ENCODE data around the gene ZMYM4. TPM values are rescaled to one million over a fixed set of nuclear protein-coding genes. Genes with fewer than 3 reads are reported as not detected.

The ZMYM4 gene
- total and polyA plus RNA-seq, 2 experiments from 2014 or later: 34.9 to 37.7 TPM

DNA sequence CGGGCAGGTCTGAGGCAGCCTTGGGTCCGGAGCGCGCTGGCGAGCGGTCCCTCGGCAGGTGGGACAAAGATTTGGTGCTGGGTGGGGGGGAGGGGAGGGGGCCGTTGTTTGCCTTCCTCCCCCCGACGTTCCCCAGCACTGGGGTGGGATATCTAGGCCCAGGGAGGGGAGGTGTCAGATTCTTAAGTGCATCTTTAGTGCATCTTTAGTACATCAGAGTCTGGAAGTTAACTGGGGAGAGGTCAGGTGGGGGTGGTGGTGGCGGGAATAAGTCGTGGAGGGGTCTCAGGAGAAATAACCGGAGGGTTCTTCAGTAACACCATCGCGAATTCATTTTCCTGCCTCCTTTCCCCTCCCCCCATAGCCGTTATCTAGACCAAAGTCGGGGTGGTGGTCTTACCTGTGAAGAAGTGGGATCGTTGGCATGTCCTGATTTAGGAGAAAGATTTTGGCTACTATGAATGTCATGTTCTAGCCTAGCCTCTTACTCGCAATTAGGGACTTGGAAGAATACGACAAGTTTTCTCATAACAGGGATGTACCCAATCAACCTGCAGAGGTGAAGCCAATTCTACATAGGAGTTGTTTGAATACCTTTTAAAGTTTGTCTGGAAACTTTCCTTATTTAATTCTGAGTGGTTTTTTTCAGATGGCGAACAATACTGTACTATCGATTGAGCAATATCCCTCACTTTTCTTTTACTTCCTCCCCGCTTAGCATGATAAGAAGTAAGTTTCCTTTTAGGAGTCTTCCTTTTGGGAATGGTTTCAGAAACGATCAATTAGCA is 886 bp downstream of the ZMYM4 start:
- peaks cover 23% of the 10 kb centered on the region for H3F3A ChIP-seq (ENCODE audit: insufficient read depth)
- TF ChIP-seq EZH2 (IDR thresholded peaks at IDR 0.05; ENCODE audit: insufficient read depth, poor library complexity, severe bottlenecking) (no peak), EZH2phosphoT487 (IDR thresholded peaks at IDR 0.05; ENCODE audit: insufficient read depth, low read depth) (no peak)
- H3K9me2 ChIP-seq (ENCODE audit: insufficient read depth): no peaks in the 10 kb centered on the region
- H3K9ac ChIP-seq: peak overlapping the region; percentile 97
- no peaks in the 10 kb centered on the region for H4K20me1 ChIP-seq (ENCODE audit: insufficient read depth)
- peak overlapping the region; percentile 83 for H3K4me3 ChIP-seq
- no peaks in the 10 kb centered on the region for H3K36me3 ChIP-seq (ENCODE audit: low read depth)
- no peaks in the 10 kb centered on the region for H3K27me3 ChIP-seq (replicated peaks; ENCODE audit: insufficient read depth)
- H3K4me1 ChIP-seq (ENCODE audit: insufficient read depth): peaks cover 24% of the 10 kb centered on the region
- DNase-seq: peak; percentile 50
- WGBS, 2 experiments (ENCODE audit: low coverage in 1 of 2, low lambda C conversion rate in 2 of 2, missing lambda C conversion rate in 2 of 2): 2 to 4% methylated on average over 15 to 24 of the region's 24 CpGs
- H2AFZ ChIP-seq: peak overlapping the region; percentile 89
- H3K9me3 ChIP-seq (ENCODE audit: low read depth): no peaks in the 10 kb centered on the region
- in situ Hi-C loops (cut with MboI): no loop called here
- H3K27ac ChIP-seq: peak overlapping the region; percentile 80; the same call in 1 of the 2 replicates
- H3K79me2 ChIP-seq (ENCODE audit: insufficient read depth): peaks cover 57% of the 10 kb centered on the region
- peak overlapping the region; percentile 90 for H3K4me2 ChIP-seq (ENCODE audit: unreplicated experiment)

- Histone ChIP-seq H3K36me3 (ENCODE audit: low read depth) (no peaks in the 10 kb centered on the region), H4K20me1 (ENCODE audit: insufficient read depth) (no peaks in the 10 kb centered on the region), H3K4me2 (ENCODE audit: unreplicated experiment) (peak overlapping the region; percentile 90), H3K4me3 (peak overlapping the region; percentile 83), H3K27ac (0 out of 2 replicates have a peak overlapping the region, but pooled peaks have one; percentile 9), H3K9me3 (ENCODE audit: low read depth) (no peaks in the 10 kb centered on the region), H3K27me3 (replicated peaks; ENCODE audit: insufficient read depth) (no peaks in the 10 kb centered on the region), H3K79me2 (ENCODE audit: insufficient read depth) (peaks cover 63% of the 10 kb centered on the region), H3K4me1 (ENCODE audit: insufficient read depth) (peaks cover 18% of the 10 kb centered on the region), H3K9ac (peak overlapping the region; percentile 97), H3K9me2 (ENCODE audit: insufficient read depth) (no peaks in the 10 kb centered on the region), H2AFZ (peak overlapping the region; percentile 89), H3F3A (ENCODE audit: insufficient read depth) (peaks cover 18% of the 10 kb centered on the region)
- no peak for DNase-seq
- in situ Hi-C loops (cut with MboI): no loop called here
- WGBS, 2 experiments (ENCODE audit: low coverage in 1 of 2, low lambda C conversion rate in 2 of 2, missing lambda C conversion rate in 2 of 2): 66 to 73% methylated on average over 2 of the region's 2 CpGs
- TF ChIP-seq EZH2phosphoT487 (IDR thresholded peaks at IDR 0.05; ENCODE audit: insufficient read depth, low read depth): no peak
- no peak for TF ChIP-seq EZH2 (IDR thresholded peaks at IDR 0.05; ENCODE audit: insufficient read depth, poor library complexity, severe bottlenecking)
Observed at GRCh38 chr1:35269989-35270289, 1.4 kb downstream of the ZMYM4 start.

- no peak overlapping the region for H3K27ac ChIP-seq
- peaks cover 10% of the 10 kb centered on the region; the same call in 1 of the 2 replicates for H3F3A ChIP-seq (ENCODE audit: insufficient read depth)
- in situ Hi-C loops (cut with MboI): no loop called here
- no peak overlapping the region for H2AFZ ChIP-seq
- no peaks in the 10 kb centered on the region for H3K9me2 ChIP-seq (ENCODE audit: insufficient read depth)
- H3K27me3 ChIP-seq (replicated peaks; ENCODE audit: insufficient read depth): no peaks in the 10 kb centered on the region
- DNase-seq: peak; percentile 35
- peaks cover 72% of the 10 kb centered on the region for H3K79me2 ChIP-seq (ENCODE audit: insufficient read depth)
- WGBS, 2 experiments (ENCODE audit: low coverage in 1 of 2, low lambda C conversion rate in 2 of 2, missing lambda C conversion rate in 2 of 2): 85 to 89% methylated on average over 3 of the region's 3 CpGs
- H3K36me3 ChIP-seq (ENCODE audit: low read depth): no peaks in the 10 kb centered on the region
- TF ChIP-seq EZH2 (IDR thresholded peaks at IDR 0.05; ENCODE audit: insufficient read depth, poor library complexity, severe bottlenecking) (no peak), EZH2phosphoT487 (IDR thresholded peaks at IDR 0.05; ENCODE audit: insufficient read depth, low read depth) (no peak)
- no peak overlapping the region for H3K4me2 ChIP-seq (ENCODE audit: unreplicated experiment)
- no peak overlapping the region for H3K4me3 ChIP-seq
- peaks cover 9% of the 10 kb centered on the region for H3K4me1 ChIP-seq (ENCODE audit: insufficient read depth)
- no peak overlapping the region for H3K9ac ChIP-seq
- no peaks in the 10 kb centered on the region for H3K9me3 ChIP-seq (ENCODE audit: low read depth)
- H4K20me1 ChIP-seq (ENCODE audit: insufficient read depth): no peaks in the 10 kb centered on the region
Observed at GRCh38 chr1:35270836-35271235, 2.3 kb downstream of the ZMYM4 start.

DNA sequence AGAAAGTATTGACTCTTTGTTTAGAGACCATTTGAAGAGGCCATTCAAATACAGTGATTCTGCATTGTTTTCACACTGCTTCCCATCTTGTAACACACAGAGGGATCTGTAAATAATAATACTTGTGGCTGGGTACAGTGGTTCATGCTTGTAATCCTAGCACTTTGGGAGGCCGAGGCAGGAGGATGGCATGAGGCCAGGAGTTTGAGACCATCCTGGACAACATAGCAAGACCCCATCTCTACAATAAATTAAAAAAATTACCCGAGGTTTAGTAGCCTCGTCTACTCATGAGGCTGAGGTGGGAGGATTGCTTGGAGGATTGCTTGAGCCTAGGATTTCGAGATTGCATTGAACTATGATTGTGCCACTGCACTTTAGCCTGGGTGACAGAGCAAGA is 5.7 kb downstream of the ZMYM4 start:
- Histone ChIP-seq H3K4me1 (ENCODE audit: insufficient read depth) (peaks cover 9% of the 10 kb centered on the region), H3F3A (ENCODE audit: insufficient read depth) (peaks cover 10% of the 10 kb centered on the region), H3K4me2 (ENCODE audit: unreplicated experiment) (no peak overlapping the region), H3K27me3 (replicated peaks; ENCODE audit: insufficient read depth) (no peaks in the 10 kb centered on the region), H3K9ac (no peak overlapping the region), H3K9me2 (ENCODE audit: insufficient read depth) (no peaks in the 10 kb centered on the region), H3K36me3 (ENCODE audit: low read depth) (no peaks in the 10 kb centered on the region), H3K79me2 (ENCODE audit: insufficient read depth) (peaks cover 100% of the 10 kb centered on the region), H3K27ac (no peak overlapping the region), H4K20me1 (ENCODE audit: insufficient read depth) (no peaks in the 10 kb centered on the region; the same call in 1 of the 2 replicates), H2AFZ (no peak overlapping the region), H3K9me3 (ENCODE audit: low read depth) (no peaks in the 10 kb centered on the region), H3K4me3 (no peak overlapping the region)
- no peak for DNase-seq
- TF ChIP-seq EZH2 (IDR thresholded peaks at IDR 0.05; ENCODE audit: insufficient read depth, poor library complexity, severe bottlenecking) (no peak), EZH2phosphoT487 (IDR thresholded peaks at IDR 0.05; ENCODE audit: insufficient read depth, low read depth) (no peak)
- in situ Hi-C loops (cut with MboI): no loop called here
- 97 to 98% methylated on average over 4 of the region's 4 CpGs for WGBS, 2 experiments (ENCODE audit: low coverage in 1 of 2, low lambda C conversion rate in 2 of 2, missing lambda C conversion rate in 2 of 2)

All from GM23248 (cell line).